GM23248 (cell line): ENCODE measurements around the gene NFIA.

ENCODE experiments used
- EZH2 ChIP-seq: fragments of 200-600 bp; sonication (generic); IDR thresholded peaks from 2 replicates; pipeline ENCODE4 v1.6.1; 2018; ENCODE audit warnings: antibody characterized with exemption, mild to moderate bottlenecking; ENCODE audit not compliant: insufficient read depth, poor library complexity, severe bottlenecking
- EZH2phosphoT487 ChIP-seq: fragments of 200-600 bp; sonication (generic); IDR thresholded peaks from 2 replicates; pipeline ENCODE4 v1.6.1; 2018; ENCODE audit warnings: antibody characterized with exemption, moderate library complexity, mild to moderate bottlenecking, low read depth; ENCODE audit not compliant: insufficient read depth

- TF ChIP-seq EZH2 (no peak), EZH2phosphoT487 (no peak)
These were observed 110.4 kb downstream of the NFIA start for GRCh38 chr1:61192663-61193330.
